ENCODE results near the gene TUBA4A.

- TF ChIP-seq CTCF (IDR thresholded peaks at IDR 0.05; ENCODE audit: poor library complexity, severe bottlenecking), result no peak
- no peak for TF ChIP-seq SMC3 (conservative IDR thresholded peaks at IDR 0.05; ENCODE audit: poor library complexity)
Observed at GRCh38 chr2:219293736-219294231, 40.1 kb upstream of the TUBA4A start.

Data from neural cell (in vitro differentiated cells).